Small intestine (tissue), 16 donors: ENCODE data around the gene TSC22D3. TPM values are rescaled to one million over a fixed set of nuclear protein-coding genes. Genes with fewer than 3 reads are reported as not detected.
"Not testable (repeated sequence)": the region's sequence is repeated elsewhere in the genome, so short reads cannot be mapped to it uniquely, and the experiment has no call there.

Experiments used
- DNase-seq, 2 donors: peaks; one replicate each; pipeline versions ENCODE4 v3.0.0 to v3.0.0-alpha.2; 2013
- FAIRE-seq: peaks from 2 replicates; lab custom pipeline; 2012; peaks lifted over from hg19 to GRCh38; lab: Jason Lieb, UNC
- H3K27ac ChIP-seq, 3 donors: one replicate each; pipeline ENCODE4 v1.5.1; 2013; ENCODE audit warnings: low read length in 2 of 3, mild to moderate bottlenecking in 2 of 3, control low read depth in 1 of 3, inconsistent platforms in 1 of 3, low read depth in 1 of 3, moderate library complexity in 1 of 3
- H3K27me3 ChIP-seq, 3 donors: one replicate each; pipeline ENCODE4 v1.6.1; 2013; ENCODE audit warnings: low read length in 3 of 3, inconsistent platforms in 1 of 3; ENCODE audit not compliant: control insufficient read depth in 3 of 3, insufficient read depth in 3 of 3
- H3K36me3 ChIP-seq, 3 donors: one replicate each; pipeline ENCODE4 v1.6.1; 2013; ENCODE audit warnings: low read length in 3 of 3, inconsistent platforms in 1 of 3, low read depth in 1 of 3, mild to moderate bottlenecking in 1 of 3, moderate library complexity in 1 of 3; ENCODE audit not compliant: control insufficient read depth in 3 of 3, insufficient read depth in 2 of 3
- H3K4me1 ChIP-seq, 3 donors: one replicate each; pipeline ENCODE4 v1.6.1; 2013; ENCODE audit warnings: low read length in 2 of 3, inconsistent platforms in 1 of 3, low read depth in 1 of 3, mild to moderate bottlenecking in 1 of 3, moderate library complexity in 1 of 3; ENCODE audit not compliant: control insufficient read depth in 3 of 3, insufficient read depth in 2 of 3
- H3K4me3 ChIP-seq, 3 donors: one replicate each; pipeline ENCODE4 v1.5.1; 2013; ENCODE audit warnings: low read length in 3 of 3, control low read depth in 1 of 3, inconsistent platforms in 1 of 3, low read depth in 1 of 3, mild to moderate bottlenecking in 1 of 3, moderate library complexity in 1 of 3
- H3K9me3 ChIP-seq, 2 donors: one replicate each; pipeline ENCODE4 v1.6.1; 2013; ENCODE audit warnings: low read depth in 1 of 2, low read length in 1 of 2; ENCODE audit not compliant: control insufficient read depth in 2 of 2, insufficient read depth in 1 of 2
- WGBS, 3 donors: extraction: QIAGEN DNeasy Blood & Tissue Kit; methylation state at CpG; one replicate each; pipeline ENCODE4 v1.1.7; 2013; 5-methylcytosine and 5-hydroxymethylcytosine counted together
- long read RNA-seq, 10 donors: transcript quantifications; one replicate each; lab custom pipeline, GENCODE V29; 2026
- polyA plus RNA-seq, 4 donors: library from polyadenylated mRNA; stranded (reverse) in 3 of 4; unstranded in 1 of 4; fragments of 200-250 nt in 3 of 4; fragments of 120-200 nt in 1 of 4; gene quantifications; one replicate each; pipeline versions ENCODE4 v1.2.1 to v1.2.3, GENCODE V29; 2013
- donor health status: healthy with polysubstance abuse.
- donor health status: control.
- donor health status: control.
- donor health status: Bipolar disorder and iron deficiency.
- donor health status: healthy.

Gene TSC22D3
- 100 to 1,000 TPM in 3 of 4 donors, 10 to 100 TPM in 1; 85.6 to 244 (median 120) TPM for polyA plus RNA-seq
- long read RNA-seq, donor 1, transcript TSC22D3-208 (2 exons, 576 nt): minor isoform, 6 of 69 reads
- long read RNA-seq, donor 1, transcript TSC22D3-205 (3 exons, 1,812 nt): minor isoform, 12 of 69 reads
- long read RNA-seq, donor 1, transcript TSC22D3-203 (3 exons, 2,266 nt): minor isoform, 5 of 69 reads
- long read RNA-seq, donor 1, transcript TSC22D3-206 (3 exons, 2,027 nt): major isoform, 46 of 69 reads
- long read RNA-seq, donor 1, partial matches to known transcripts: 0 of 69 reads
- long read RNA-seq, donor 1, other reads (novel, unspliced or antisense): 0 of 69 reads
- long read RNA-seq, donor 2, transcript TSC22D3-206 (3 exons, 2,027 nt): major isoform, 7 of 13 reads
- long read RNA-seq, donor 2, partial matches to known transcripts: 0 of 13 reads
- long read RNA-seq, donor 2, other reads (novel, unspliced or antisense): 0 of 13 reads
- long read RNA-seq, donor 3, transcript TSC22D3-205 (3 exons, 1,812 nt): minor isoform, 11 of 30 reads
- long read RNA-seq, donor 3, transcript TSC22D3-206 (3 exons, 2,027 nt): major isoform, 17 of 30 reads
- long read RNA-seq, donor 3, partial matches to known transcripts: 0 of 30 reads
- long read RNA-seq, donor 3, other reads (novel, unspliced or antisense): 0 of 30 reads
- long read RNA-seq, donor 4, partial matches to known transcripts: 0 of 1 reads
- long read RNA-seq, donor 4, other reads (novel, unspliced or antisense): 0 of 1 reads
- long read RNA-seq, donor 5, transcript TSC22D3-206 (3 exons, 2,027 nt): major isoform, 8 of 13 reads
- long read RNA-seq, donor 5, partial matches to known transcripts: 0 of 13 reads
- long read RNA-seq, donor 5, other reads (novel, unspliced or antisense): 0 of 13 reads
- long read RNA-seq, donor 6, transcript TSC22D3-206 (3 exons, 2,027 nt): major isoform, 15 of 24 reads
- long read RNA-seq, donor 6, transcript TSC22D3-205 (3 exons, 1,812 nt): minor isoform, 7 of 24 reads
- long read RNA-seq, donor 6, partial matches to known transcripts: 0 of 24 reads
- long read RNA-seq, donor 6, other reads (novel, unspliced or antisense): 0 of 24 reads
- long read RNA-seq, donor 7, transcript TSC22D3-205 (3 exons, 1,812 nt): minor isoform, 5 of 51 reads
- long read RNA-seq, donor 7, transcript TSC22D3-206 (3 exons, 2,027 nt): major isoform, 33 of 51 reads
- long read RNA-seq, donor 7, transcript TSC22D3-203 (3 exons, 2,266 nt): minor isoform, 9 of 51 reads
- long read RNA-seq, donor 7, partial matches to known transcripts: 0 of 51 reads
- long read RNA-seq, donor 7, other reads (novel, unspliced or antisense): 0 of 51 reads
- long read RNA-seq, donor 8, partial matches to known transcripts: 0 of 5 reads
- long read RNA-seq, donor 8, other reads (novel, unspliced or antisense): 0 of 5 reads
- long read RNA-seq, donor 9, partial matches to known transcripts: 0 of 5 reads
- long read RNA-seq, donor 9, other reads (novel, unspliced or antisense): 0 of 5 reads
- long read RNA-seq, donor 10, transcript TSC22D3-205 (3 exons, 1,812 nt): minor isoform, 7 of 34 reads
- long read RNA-seq, donor 10, transcript TSC22D3-206 (3 exons, 2,027 nt): major isoform, 23 of 34 reads
- long read RNA-seq, donor 10, partial matches to known transcripts: 0 of 34 reads
- long read RNA-seq, donor 10, other reads (novel, unspliced or antisense): 0 of 34 reads

DNA sequence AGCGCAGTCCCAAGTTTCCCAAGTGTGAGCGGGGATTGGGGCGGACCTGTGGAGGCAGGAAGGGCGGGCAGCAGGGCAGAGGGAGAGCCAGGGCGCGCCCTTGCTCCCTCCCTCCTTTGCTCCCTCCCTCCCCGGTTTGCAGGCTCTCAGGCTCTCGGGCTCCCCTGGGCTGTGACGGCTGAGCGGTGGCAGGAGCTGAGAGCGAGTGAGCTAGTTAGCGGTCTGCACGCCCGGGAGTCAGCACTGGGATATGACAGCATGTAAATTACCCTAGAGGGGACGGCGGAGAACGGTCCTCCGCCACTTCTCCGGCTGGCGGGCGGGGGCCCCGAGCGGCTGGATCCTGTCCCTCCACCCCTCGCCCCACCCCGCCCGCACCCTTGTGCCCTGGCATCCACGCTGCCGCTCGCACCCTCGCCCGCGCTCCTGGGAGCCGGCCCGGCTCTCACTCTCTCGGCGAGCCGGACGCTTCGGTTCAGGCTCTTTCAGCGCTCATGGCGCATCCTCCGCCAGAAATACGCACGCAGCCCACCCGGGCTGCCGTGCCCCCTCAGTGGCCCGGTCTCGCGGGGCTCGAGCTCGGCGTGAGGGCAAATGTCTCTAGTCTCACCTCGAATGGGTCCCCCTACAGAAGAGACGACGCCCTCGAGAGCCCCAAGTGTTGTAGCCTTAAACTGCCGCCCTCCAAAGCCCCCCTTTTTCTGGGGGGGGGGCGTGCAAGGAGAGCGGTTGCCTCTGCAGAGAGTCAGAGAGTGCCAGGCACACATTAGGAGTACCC lies at the start of gene TSC22D3:
Gene TSC22D3 (minus strand): TSS at position 54 of the 778 bp plus-strand sequence. CDS start 368 bp downstream, outside the sequence.
- Histone ChIP-seq H3K27ac (peak within 1 kb of the TSS in 2 of 3 donors; percentile 34 to 66), H3K4me1 (no peaks in the 10 kb centered on the region), H3K4me3 (peak within 1 kb of the TSS; percentile 40 to 61 (median 55)), H3K9me3 (no peaks in the 10 kb centered on the region), H3K27me3 (peaks cover 0 to 6% (median 0%) of the 10 kb centered on the region in 3 donors), H3K36me3 (no peaks in the 10 kb centered on the region)
- DNase-seq (peak; percentile 72 to 85), FAIRE-seq (no peak)
- WGBS, 3 donors: 0 to 35% (median 15%) methylated on average over 39 to 59 of the region's 59 CpGs

DNA sequence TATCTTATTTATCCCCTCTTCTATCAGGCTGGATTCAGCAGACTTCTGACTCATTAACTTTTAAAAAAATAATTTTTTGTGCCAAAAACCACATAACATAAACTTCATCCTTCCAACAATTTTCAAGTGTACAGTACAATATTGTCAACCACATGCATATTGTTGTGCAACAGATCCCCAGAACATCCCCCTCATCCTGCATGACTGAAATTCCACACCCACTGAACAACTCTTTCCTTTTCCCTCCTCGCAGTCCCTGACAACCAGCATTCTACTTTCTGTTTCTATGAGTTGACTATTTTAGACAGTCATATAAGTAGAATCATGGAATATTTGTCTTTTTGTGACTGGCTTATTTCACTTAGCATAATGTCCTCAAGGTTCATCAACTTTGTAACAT lies 47.9 kb upstream of the TSC22D3 start:
- no peak overlapping the region for H3K27ac ChIP-seq
- H3K36me3 ChIP-seq: no peaks in the 10 kb centered on the region
- peaks cover 3 to 8% of the 10 kb centered on the region in 2 donors for H3K9me3 ChIP-seq
- H3K27me3 ChIP-seq: peaks cover 0 to 4% (median 0%) of the 10 kb centered on the region in 3 donors
- FAIRE-seq (no peak), DNase-seq (no peak)
- H3K4me3 ChIP-seq: no peak overlapping the region
- H3K4me1 ChIP-seq: peaks cover 0 to 6% (median 0%) of the 10 kb centered on the region in 3 donors
- 10 to 56% (median 30%) methylated on average over 1 of the region's 1 CpG for WGBS, 3 donors

DNA sequence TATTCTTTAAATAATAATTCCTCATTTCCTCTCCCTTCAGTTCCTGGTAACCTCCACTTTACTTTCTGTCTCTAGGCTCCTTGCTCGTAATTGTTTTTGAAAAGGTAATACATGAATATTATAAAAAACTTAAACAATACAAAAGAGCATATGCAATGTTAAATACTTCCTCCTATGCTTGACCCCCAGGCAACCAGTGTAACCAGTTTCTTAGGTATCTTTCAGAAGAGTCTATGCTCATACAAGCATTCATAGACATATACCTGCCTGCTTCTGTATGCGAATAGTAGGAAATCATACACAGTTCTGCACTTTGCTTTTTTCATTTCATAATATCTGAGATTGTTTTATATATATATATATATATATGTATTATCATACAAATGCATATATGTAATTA lies 47.5 kb upstream of the TSC22D3 start:
- DNase-seq: no peak
- H3K36me3 ChIP-seq: no peaks in the 10 kb centered on the region
- no peak overlapping the region for H3K27ac ChIP-seq
- FAIRE-seq: no peak
- peaks cover 0 to 6% (median 0%) of the 10 kb centered on the region in 3 donors for H3K4me1 ChIP-seq
- WGBS, 3 donors: 88 to 96% (median 89%) methylated on average over 2 of the region's 2 CpGs
- no peak overlapping the region for H3K4me3 ChIP-seq
- H3K9me3 ChIP-seq: peaks cover 3 to 8% of the 10 kb centered on the region in 2 donors
- H3K27me3 ChIP-seq: peaks cover 0 to 4% (median 0%) of the 10 kb centered on the region in 3 donors

DNA sequence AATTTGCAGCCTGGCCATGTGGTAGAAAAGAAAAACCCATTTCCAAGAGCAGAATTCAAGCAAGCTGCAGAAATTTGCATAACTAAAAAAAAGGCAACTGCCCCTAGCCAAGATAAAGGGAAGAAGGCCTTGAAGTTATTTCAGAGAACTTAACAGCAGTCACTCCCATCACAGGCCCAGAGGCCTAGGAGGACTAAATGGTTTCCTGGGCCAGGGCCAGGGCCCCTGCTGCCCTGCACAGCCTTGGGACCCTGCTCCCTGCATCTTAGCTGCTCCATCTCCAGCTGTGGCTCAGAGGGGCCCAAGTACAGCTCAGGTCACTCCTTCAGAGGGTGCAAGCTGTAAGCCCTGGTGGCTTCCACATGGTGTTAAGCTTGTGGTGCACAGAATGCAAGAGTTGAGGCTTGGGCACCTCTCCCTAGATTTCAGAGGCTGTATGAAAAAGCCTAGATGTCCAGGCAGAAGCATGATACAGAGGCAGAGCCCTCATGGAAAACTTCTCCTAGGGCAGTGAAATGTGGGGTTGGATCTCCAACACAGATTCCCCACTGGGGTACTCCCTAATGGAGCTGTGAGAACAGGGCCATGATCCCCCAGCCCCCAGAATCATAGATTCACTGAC lies 43.4 kb upstream of the TSC22D3 start:
- Histone ChIP-seq H3K27me3 (no peaks in the 10 kb centered on the region), H3K9me3 (peaks cover 3 to 8% of the 10 kb centered on the region in 2 donors), H3K27ac (no peak overlapping the region), H3K4me1 (no peaks in the 10 kb centered on the region), H3K4me3 (no peak overlapping the region), H3K36me3 (no peaks in the 10 kb centered on the region)
- FAIRE-seq (no peak), DNase-seq (no peak)

DNA sequence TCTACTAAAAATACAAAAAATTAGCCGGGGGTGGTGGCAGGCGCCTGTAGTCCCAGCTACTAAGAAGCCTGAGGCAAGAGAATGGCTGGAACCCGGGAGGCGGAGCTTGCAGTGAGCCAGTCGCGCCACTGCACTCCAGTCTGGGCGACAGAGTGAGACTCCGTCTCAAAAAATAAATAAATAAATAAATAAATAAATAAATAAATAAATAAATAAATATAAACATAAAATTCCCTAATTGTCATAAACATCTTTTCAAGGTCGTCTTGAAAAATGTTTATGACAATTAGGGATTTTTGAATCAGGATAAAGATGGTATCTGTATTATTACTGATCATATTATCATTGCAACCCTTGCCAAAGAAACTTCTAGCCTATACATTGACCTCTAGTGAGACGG lies 34.5 kb upstream of the TSC22D3 start:
- 87 to 93% (median 91%) methylated on average over 10 of the region's 10 CpGs for WGBS, 3 donors
- H3K27ac ChIP-seq, H3K4me3 ChIP-seq, H3K9me3 ChIP-seq, H3K4me1 ChIP-seq, FAIRE-seq, H3K27me3 ChIP-seq, H3K36me3 ChIP-seq, DNase-seq: not testable (repeated sequence)

DNA sequence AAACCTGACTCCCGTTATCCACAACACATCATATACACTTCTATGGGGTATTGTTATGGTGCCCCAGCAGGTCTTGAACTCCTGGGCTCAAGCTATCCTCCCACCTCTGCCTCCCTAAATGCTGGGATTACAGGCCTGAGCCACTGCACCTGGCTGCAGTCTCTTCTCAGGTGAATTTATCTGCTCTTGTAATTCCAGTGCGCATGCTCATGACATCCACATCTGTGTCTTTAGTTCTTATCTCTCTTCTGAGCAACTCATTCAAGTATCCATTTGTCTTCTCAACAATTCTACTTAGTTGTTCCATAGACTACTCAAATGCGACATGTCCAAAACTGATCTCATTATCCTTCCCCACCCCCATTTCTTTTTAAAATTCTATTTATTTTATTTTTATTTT lies 29.6 kb upstream of the TSC22D3 start:
- no peak for FAIRE-seq
- WGBS, 3 donors: 90 to 97% (median 95%) methylated on average over 3 of the region's 3 CpGs

DNA sequence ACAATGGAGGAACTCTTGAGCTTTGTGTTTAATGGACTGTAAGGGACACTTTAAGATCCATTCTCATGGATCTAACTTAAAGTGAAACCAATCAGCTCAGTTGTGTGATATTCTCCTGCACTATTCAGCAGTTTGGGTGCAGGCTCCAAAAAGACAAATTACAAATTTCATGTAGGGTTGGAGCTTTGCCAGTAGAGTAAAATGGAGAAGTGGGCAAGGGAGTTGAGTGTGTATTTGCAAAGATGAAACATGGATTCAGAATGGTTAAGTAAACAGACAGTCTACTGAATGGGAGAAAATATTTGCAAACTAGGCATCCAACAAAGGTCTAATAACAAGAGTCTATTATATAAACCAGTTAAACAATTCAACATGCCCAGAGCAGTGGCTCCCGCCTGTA lies 28.8 kb upstream of the TSC22D3 start:
- H3K27ac ChIP-seq: no peak overlapping the region
- H3K36me3 ChIP-seq: no peaks in the 10 kb centered on the region
- no peak overlapping the region for H3K4me3 ChIP-seq
- FAIRE-seq: no peak
- no peaks in the 10 kb centered on the region for H3K9me3 ChIP-seq
- no peaks in the 10 kb centered on the region for H3K27me3 ChIP-seq
- H3K4me1 ChIP-seq: no peaks in the 10 kb centered on the region
- 67 to 91% (median 73%) methylated on average over 1 of the region's 1 CpG for WGBS, 3 donors
- no peak for DNase-seq

More for the DNA sequence above, 29.6 kb upstream of the TSC22D3 start:
- H3K4me1 ChIP-seq: no peaks in the 10 kb centered on the region
- H3K9me3 ChIP-seq: no peaks in the 10 kb centered on the region
- DNase-seq: no peak
- H3K36me3 ChIP-seq: no peaks in the 10 kb centered on the region
- H3K4me3 ChIP-seq: no peak overlapping the region
- H3K27me3 ChIP-seq: no peaks in the 10 kb centered on the region
- H3K27ac ChIP-seq: no peak overlapping the region
